ENCODE data around the gene SORL1-AS1.

SORL1-AS1 gene

DNA sequence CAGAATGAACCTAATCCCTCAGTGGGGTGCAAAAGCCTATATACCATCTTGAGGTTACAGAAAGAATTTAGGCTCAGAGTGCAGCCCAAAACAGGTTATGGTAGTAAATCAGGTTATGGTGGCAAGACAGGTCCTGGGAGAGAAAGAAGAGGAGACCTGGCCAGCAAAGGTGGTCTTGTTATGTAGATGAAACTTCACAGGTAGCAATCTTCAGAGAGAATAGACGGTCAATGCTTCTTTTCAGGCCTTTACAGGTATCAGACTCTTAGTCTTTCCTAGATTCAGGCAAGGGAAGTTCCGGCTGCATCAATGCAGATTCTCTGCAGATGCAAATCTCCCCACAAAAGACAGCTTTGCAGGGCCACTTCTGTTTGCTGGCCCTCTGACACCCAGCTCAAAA lies 46.5 kb downstream of the SORL1-AS1 start:
- DNase-seq (ENCODE audit: extremely low read depth in 1 of 2, low read depth in 1 of 2): no peak

DNA sequence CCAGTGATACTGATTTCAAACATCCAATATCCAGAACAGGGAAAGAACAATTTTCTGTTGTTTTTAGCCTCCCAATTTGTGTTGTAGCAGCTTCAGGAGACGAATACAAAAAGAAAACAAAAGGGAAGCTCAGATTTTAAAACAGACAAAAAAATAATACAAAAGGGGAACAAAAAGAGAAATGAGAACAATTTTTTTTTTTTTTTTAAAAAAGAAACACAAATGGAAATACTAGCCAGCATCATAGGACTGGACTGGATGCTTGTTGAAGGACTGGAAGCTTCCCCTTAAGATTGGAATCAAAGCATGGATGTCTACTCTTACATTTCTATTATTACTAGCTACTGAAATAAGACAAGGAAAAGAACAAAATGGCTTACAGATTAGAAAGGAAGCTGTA lies 47.1 kb downstream of the SORL1-AS1 start:
- DNase-seq (ENCODE audit: extremely low read depth in 1 of 2, low read depth in 1 of 2): no peak

- DNase-seq (ENCODE audit: extremely low read depth in 1 of 2, low read depth in 1 of 2): no peak
Observed at GRCh38 chr11:121394785-121395184, 58.0 kb downstream of the SORL1-AS1 start.

DNA sequence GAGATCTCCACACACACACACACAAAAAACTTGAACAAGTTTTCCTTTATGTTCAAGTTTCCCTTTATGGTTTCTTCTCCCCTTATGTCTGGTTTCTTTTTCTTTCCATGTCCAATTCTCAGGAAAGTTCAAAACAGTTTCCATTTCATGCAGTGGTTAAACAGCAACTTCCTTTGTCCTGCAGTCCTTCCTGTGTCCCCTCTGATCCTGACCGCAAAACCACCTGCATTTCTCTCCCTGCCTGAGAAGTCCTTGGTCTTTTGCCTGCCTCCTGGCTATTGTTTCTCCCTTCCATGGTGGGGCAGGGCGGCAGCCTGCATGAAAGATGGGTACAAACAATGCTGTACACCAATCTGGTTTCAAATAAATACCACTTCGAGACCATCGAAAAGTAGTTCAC lies 58.9 kb downstream of the SORL1-AS1 start:
- no peak for DNase-seq (ENCODE audit: extremely low read depth in 1 of 2, low read depth in 1 of 2)

DNA sequence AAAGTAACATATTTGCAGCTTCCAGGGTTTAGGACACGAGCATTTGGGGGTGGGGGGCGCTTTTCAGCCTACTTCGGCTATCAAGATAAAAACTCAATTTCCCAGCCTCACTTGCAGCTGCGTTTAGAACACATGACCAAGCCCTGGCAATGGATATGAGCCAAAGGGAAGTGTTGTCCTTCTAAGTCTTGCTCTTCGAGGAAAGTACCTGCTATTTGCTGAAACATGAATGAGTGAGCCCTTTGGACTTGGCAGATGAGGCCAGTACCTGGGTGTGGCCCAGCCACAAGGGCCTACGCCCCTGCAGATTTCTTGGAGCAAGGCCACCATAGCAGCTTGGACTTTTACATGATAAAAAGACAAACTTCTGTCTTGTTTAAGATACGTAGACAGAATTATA lies 60.9 kb downstream of the SORL1-AS1 start:
- no peak for DNase-seq (ENCODE audit: extremely low read depth in 1 of 2, low read depth in 1 of 2)

GRCh38 chr11:121389651-121390050 lies 63.1 kb downstream of the SORL1-AS1 start:
- DNase-seq (ENCODE audit: extremely low read depth in 1 of 2, low read depth in 1 of 2): no peak

Measured in stimulated activated CD8-positive, alpha-beta memory T cell treated with anti-CD3 and anti-CD28 coated beads, Interleukin-7, amount 100 ng/mL, for 48 hours (primary cell).